Transverse colon (tissue), 4 donors: ENCODE data around the gene PRM1.

Experiments used
- CTCF ChIP-seq, 5 experiments: fragments of 200-600 bp in 3 of 5; fragments of 450-650 bp in 2 of 5; sonication (generic) in 3 of 5; IDR thresholded peaks; 1 replicate in 2 of 5; 2 replicates in 3 of 5; pipeline ENCODE4 v1.5.1; 2016 to 2017; ENCODE audit warnings: antibody characterized with exemption in 5 of 5, inconsistent platforms in 3 of 5, mild to moderate bottlenecking in 2 of 5, moderate library complexity in 1 of 5
- POLR2A ChIP-seq: fragments of 450-650 bp; IDR thresholded peaks from one replicate; pipeline ENCODE4 v1.6.1; 2016; ENCODE audit warnings: antibody characterized with exemption, mild to moderate bottlenecking, moderate library complexity
- POLR2AphosphoS5 ChIP-seq, 3 donors: sonication (generic); formaldehyde crosslinking; IDR thresholded peaks; one replicate each; pipeline ENCODE4 v1.6.1; 2016; ENCODE audit warnings: antibody characterized with exemption in 3 of 3

DNA sequence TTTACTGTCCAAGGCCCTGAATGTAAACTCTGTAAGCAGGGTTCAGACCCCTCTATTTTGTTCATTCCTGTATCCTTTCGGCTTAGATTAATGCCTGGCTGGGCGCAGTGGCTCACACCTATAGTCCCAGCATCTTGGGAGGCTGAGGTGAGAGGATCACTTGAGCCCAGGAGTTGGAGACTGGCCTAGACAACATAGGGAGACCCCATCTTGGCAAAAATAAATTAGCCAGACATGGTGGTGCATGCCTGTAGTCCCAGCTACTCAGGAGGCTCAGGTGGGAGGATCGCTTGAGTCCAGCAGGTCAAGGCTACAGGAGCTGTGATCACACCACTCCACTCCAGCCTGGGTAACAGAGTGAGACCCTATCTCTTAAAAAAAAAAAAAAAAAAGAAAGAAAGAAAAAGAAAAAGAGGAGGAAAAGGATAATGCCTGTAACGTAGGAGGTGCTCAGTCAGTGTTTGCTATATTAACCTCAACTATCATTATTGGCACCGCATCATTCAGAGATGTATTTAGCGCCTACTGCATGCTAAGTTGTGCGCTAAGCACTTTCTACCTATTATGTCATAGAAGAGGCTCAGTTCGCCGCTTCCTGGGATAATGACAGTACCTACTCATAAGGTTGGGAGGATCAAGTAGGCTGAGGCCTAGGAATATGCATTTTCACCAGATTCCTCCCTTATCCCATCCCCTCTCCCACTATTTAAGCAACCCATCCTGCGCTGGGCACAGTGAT is 30.2 kb downstream of the PRM1 start:
- TF ChIP-seq CTCF (IDR thresholded peaks at IDR 0.05) (no peak), POLR2A (no peak), POLR2AphosphoS5 (IDR thresholded peaks at IDR 0.05) (no peak)
